A673 (cell line): ENCODE measurements around the gene FBXO41. TPM values are rescaled to one million over a fixed set of nuclear protein-coding genes. Genes with fewer than 3 reads are reported as not detected.

Source experiments
- BruUV-seq: library from RNA; stranded (reverse); fragments of 400-500 nt; replicated peaks from 2 replicates; lab custom pipeline; 2021; lab: Mats Ljungman, UMichigan
- CTCF ChIA-PET: fragments of 300-600 bp; sonication (Branson Sonifier 250); formaldehyde crosslinking; loops from one replicate; lab custom pipeline; 2022; ENCODE audit warnings: antibody characterized with exemption; lab: Charles Lee
- POLR2A ChIA-PET: fragments of 300-600 bp; sonication (Branson Sonifier 250); formaldehyde crosslinking; loops from one replicate; lab custom pipeline; 2022; ENCODE audit warnings: antibody characterized with exemption; ENCODE audit not compliant: low non-redundant PET; lab: Charles Lee
- DNase-seq: peaks from one replicate; pipeline ENCODE4 v3.0.0-alpha.2; 2015; ENCODE audit warnings: low spot score
- H3K27ac ChIP-seq: fragments of 200-600 bp; sonication (generic); 2 replicates; pipeline ENCODE4 v1.5.1; 2016; ENCODE audit warnings: mixed run types, low read depth, mild to moderate bottlenecking, mixed read lengths, antibody characterized with exemption, low read length; ENCODE audit not compliant: poor library complexity, severe bottlenecking
- H3K27me3 ChIP-seq: fragments of 200-600 bp; sonication (generic); replicated peaks from 2 replicates; pipeline ENCODE4 v1.6.1; 2017; ENCODE audit warnings: mixed run types, low read depth, mild to moderate bottlenecking, mixed read lengths, antibody characterized with exemption, low read length; ENCODE audit not compliant: insufficient read depth, poor library complexity
- H3K36me3 ChIP-seq: fragments of 200-600 bp; sonication (generic); 2 replicates; pipeline ENCODE4 v1.6.1; 2016; ENCODE audit warnings: mixed run types, mild to moderate bottlenecking, mixed read lengths, antibody characterized with exemption, low read length; ENCODE audit not compliant: insufficient read depth, poor library complexity, severe bottlenecking
- H3K4me1 ChIP-seq: fragments of 200-600 bp; sonication (generic); 2 replicates; pipeline ENCODE4 v1.6.1; 2017; ENCODE audit warnings: mixed run types, mild to moderate bottlenecking, mixed read lengths, antibody characterized with exemption, low read length; ENCODE audit not compliant: insufficient read depth, poor library complexity, severe bottlenecking
- H3K4me3 ChIP-seq: fragments of 200-600 bp; sonication (generic); 2 replicates; pipeline ENCODE4 v1.5.1; 2016; ENCODE audit warnings: low read depth, mixed run types, mild to moderate bottlenecking, mixed read lengths, low read length; ENCODE audit not compliant: poor library complexity, severe bottlenecking
- H3K9me3 ChIP-seq: fragments of 200-600 bp; sonication (generic); 2 replicates; pipeline ENCODE4 v1.6.1; 2016; ENCODE audit warnings: mixed run types, low read depth, mild to moderate bottlenecking, mixed read lengths, antibody characterized with exemption, low read length; ENCODE audit not compliant: poor library complexity, severe bottlenecking
- EZH2 ChIP-seq: fragments of 200-600 bp; sonication (generic); IDR thresholded peaks from 2 replicates; pipeline ENCODE4 v1.6.1; 2017; ENCODE audit warnings: borderline replicate concordance, low read depth, mild to moderate bottlenecking, mixed read lengths, antibody characterized with exemption, low read length; ENCODE audit not compliant: poor library complexity, severe bottlenecking
- intact Hi-C: fragments of 100-400 bp; cut with micrococcal nuclease; formaldehyde crosslinking; loops from one replicate; pipeline ENCODE4 v1.10.0; 2022; ENCODE audit not compliant: unreplicated experiment
- total RNA-seq: library from RNA; stranded (reverse); gene quantifications from 2 replicates; pipeline ENCODE4 v1.2.3, GENCODE V29; 2021
- TF ChIP-seq, protein P1 (sequence below): fragments of 300-800, 200-600 bp; sonication (generic); conservative IDR thresholded peaks from 2 replicates; pipeline ENCODE4 v1.5.1; 2017; ENCODE audit warnings: low read depth, mild to moderate bottlenecking, antibody characterized with exemption, low read length, moderate library complexity, mixed read lengths

The FBXO41 gene
- total RNA-seq, 1 experiment from 2014 or later: 8.6 TPM

DNA sequence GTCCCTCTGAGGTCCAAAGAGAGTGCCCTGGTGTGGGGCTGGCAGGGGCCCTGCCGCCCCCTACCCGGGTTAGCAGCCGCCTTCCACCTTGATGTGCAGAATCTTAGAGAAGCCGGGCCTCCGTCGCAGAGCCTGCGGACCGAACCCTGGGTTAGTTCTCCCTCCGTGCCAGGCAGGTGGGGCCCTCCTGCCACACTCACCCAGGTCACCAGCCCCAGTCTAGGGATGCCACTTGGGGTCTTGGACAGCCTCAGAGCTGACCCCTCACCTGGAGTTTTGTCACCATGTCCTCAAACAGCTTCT is 25.4 kb downstream of the FBXO41 start:
- TF ChIP-seq EZH2: no peak
- TF ChIP-seq, protein P1, sequence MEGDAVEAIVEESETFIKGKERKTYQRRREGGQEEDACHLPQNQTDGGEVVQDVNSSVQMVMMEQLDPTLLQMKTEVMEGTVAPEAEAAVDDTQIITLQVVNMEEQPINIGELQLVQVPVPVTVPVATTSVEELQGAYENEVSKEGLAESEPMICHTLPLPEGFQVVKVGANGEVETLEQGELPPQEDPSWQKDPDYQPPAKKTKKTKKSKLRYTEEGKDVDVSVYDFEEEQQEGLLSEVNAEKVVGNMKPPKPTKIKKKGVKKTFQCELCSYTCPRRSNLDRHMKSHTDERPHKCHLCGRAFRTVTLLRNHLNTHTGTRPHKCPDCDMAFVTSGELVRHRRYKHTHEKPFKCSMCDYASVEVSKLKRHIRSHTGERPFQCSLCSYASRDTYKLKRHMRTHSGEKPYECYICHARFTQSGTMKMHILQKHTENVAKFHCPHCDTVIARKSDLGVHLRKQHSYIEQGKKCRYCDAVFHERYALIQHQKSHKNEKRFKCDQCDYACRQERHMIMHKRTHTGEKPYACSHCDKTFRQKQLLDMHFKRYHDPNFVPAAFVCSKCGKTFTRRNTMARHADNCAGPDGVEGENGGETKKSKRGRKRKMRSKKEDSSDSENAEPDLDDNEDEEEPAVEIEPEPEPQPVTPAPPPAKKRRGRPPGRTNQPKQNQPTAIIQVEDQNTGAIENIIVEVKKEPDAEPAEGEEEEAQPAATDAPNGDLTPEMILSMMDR: no peak
- no TSS peak for BruUV-seq
- H3K4me1 ChIP-seq: no peaks in the 10 kb centered on the region
- H3K9me3 ChIP-seq: no peaks in the 10 kb centered on the region
- H3K4me3 ChIP-seq: no peak overlapping the region
- H3K27ac ChIP-seq: no peak overlapping the region
- ChIA-PET POLR2A (no interaction called here), CTCF (no interaction called here)
- H3K27me3 ChIP-seq: no peaks in the 10 kb centered on the region
- no peak for DNase-seq
- peaks cover 16% of the 10 kb centered on the region for H3K36me3 ChIP-seq
- intact Hi-C loops: no loop called here

DNA sequence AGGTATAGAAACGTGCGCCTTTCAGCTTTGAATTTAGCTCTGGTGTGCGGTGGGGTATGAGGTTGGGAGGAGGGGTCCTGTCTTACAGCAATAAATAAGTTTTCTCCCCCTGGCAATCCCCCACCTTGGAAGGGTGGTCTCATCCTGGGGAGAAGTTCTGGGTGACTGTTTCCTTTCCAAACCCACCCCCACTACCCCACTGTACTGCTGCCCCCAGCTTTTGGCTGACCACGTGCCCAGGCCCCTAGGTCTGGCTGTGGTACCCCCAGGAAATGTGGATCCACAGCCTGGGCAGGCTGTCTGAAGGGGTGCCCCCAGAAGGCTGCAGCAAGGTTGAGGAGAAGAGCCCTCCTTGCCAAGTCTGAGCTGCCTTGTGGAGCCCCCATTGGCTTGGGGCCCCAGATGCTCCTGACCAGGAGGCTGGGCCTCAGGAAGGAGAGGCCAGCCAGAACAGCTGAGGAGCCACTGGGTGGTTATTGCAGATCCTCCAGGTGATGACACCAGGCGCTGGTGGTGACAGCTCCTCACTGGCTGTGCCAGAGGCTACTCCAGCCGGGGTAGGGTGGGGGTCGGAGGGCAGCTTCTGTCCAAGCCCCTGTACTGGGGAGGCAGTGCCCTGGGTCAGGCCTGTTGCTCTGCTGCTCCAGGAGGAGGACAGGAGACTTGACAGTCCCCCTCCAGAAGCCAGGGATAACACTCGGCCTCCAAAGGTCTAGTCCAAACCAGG is 25.9 kb downstream of the FBXO41 start:
- ChIA-PET CTCF (no interaction called here), POLR2A (interaction anchor here (0.5 to 0.6 kb wide), 2 partner anchors 125 to 1187 kb away, joined by 3 read pairs; no protein-coding TSS in a partner anchor)
- H3K36me3 ChIP-seq: peaks cover 21% of the 10 kb centered on the region
- TF ChIP-seq, protein P1: no peak
- TF ChIP-seq EZH2: no peak
- H3K4me3 ChIP-seq: no peak overlapping the region
- no TSS peak for BruUV-seq
- H3K9me3 ChIP-seq: no peaks in the 10 kb centered on the region
- H3K4me1 ChIP-seq: no peaks in the 10 kb centered on the region
- DNase-seq: no peak
- intact Hi-C loops: no loop called here
- H3K27ac ChIP-seq: no peak overlapping the region
- H3K27me3 ChIP-seq: no peaks in the 10 kb centered on the region

DNA sequence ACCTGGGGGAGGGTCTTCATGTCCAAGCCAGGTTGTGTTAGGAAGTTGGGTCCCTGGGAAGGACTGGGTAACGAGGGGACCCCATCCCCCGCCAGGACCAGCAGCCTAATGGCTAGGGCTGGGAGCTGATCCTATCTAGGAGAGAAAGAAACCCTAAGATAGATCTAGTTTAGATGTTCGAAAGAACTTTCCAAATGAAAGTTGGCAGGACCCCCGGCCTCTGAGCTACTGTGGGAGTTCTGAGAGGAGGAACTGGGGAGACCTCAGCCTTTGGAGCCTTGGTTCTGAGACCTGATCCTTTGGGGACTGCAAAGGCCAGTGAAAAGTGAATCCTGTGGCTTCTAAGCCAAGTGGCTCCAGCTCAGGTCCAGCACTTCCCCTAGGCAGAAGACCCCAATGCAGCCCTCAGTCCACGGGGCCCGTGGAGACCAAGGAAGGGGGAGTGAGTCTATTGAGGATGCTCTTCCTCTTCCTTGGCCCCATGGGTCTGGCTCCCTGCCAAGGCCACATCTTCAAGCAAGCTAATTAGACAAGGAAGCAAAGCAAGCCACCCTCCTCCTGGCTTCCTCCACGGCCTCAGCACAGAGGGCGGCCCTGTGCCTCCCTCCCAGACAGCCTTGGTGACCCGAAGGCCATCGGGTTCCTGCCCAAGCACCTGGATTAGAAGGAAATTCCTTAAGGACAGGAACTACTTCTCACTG is 26.7 kb downstream of the FBXO41 start:
- Histone ChIP-seq H3K27me3 (no peaks in the 10 kb centered on the region), H3K4me3 (no peak overlapping the region), H3K9me3 (no peaks in the 10 kb centered on the region), H3K27ac (no peak overlapping the region), H3K36me3 (peaks cover 29% of the 10 kb centered on the region), H3K4me1 (no peaks in the 10 kb centered on the region)
- intact Hi-C loops: no loop called here
- no TSS peak for BruUV-seq
- ChIA-PET POLR2A (interaction anchor here (0.6 kb wide), 1 partner anchor 126 kb away, joined by 3 read pairs; no protein-coding TSS in a partner anchor), CTCF (no interaction called here)
- no peak for TF ChIP-seq EZH2
- TF ChIP-seq, protein P1: no peak
- peak; percentile 29 for DNase-seq
